AG08396 (cell line): Measurements from ENCODE around the gene CDH1.

Source experiments
- DNase-seq: peaks from one replicate; pipeline ENCODE4 v3.0.0; 2012; ENCODE audit warnings: low spot score, mixed read lengths

The CDH1 gene

GRCh38 chr16:68857479-68857878 is 120.4 kb downstream of the CDH1 start:
- DNase-seq = no peak

DNA sequence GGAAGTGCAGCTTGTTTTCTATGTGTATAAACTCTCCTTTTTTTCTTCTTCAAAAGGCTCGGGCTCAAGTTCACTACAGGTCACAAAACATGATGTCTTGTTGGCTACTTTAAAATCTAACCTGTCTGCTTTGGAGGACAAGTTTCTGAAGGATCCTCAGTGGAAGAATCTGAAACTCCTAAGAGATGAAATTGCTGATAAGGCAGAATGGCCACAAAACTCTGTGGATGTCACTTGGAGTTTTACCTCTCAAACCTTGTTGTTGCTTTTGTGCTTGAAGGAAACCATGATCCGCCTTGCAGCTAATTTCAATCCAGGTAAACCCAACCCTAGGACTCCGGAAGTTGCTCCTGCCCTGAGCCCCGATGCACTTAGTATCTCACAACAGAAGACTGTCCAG is 122.7 kb downstream of the CDH1 start:
- no peak for DNase-seq

GRCh38 chr16:68860978-68861892 is 124.1 kb downstream of the CDH1 start:
- no peak for DNase-seq

GRCh38 chr16:68866933-68867332 is 129.8 kb downstream of the CDH1 start:
- DNase-seq = no peak

GRCh38 chr16:68869492-68870088 is 132.5 kb downstream of the CDH1 start:
- DNase-seq = no peak

- no peak for DNase-seq
Observed at GRCh38 chr16:68873635-68874471, 136.8 kb downstream of the CDH1 start.

GRCh38 chr16:68875871-68876270 is 138.8 kb downstream of the CDH1 start:
- DNase-seq = no peak

DNA sequence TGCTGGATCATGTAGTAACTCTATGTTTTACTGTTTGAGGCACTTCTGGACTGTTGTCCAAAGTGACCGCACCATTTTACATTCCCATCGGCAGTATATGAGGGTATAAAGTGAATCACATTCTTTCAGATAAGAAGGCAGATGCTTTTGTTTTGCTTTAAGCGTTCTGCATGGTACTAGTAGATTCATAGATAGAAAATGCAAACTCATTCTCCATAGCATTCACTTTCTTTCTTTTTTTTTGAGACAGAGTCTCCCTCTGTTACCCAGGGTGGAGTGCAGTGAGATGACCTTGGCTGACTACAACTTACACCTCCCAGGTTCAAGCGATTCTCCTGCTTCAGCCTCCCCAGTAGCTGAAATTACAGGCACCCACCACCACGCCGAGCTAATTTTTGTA is 146.6 kb downstream of the CDH1 start:
- no peak for DNase-seq

DNA sequence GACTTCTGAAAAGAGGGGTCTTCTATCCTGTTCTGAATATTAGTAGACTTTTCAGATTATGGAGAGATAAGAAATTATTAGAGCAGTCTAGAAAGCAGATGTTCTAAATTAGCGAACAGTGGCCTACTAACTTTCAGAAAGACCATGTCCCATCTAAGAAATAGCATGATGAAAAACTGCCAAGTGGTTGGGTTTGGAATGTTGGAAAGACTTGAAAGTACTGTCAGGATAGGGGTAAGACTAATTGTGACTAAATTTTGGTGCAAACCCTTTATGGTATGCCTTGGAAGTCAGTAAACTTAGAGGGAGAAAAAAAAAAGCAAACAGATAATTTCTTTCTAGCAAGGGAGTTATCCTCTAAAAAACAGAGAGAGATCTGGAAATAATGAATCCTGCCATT is 147.3 kb downstream of the CDH1 start:
- no peak for DNase-seq
